Psoas muscle (tissue), 8 donors: ENCODE data around the gene ZFHX3. TPM values are rescaled to one million over a fixed set of nuclear protein-coding genes. Genes with fewer than 3 reads are reported as not detected.

Experiments used
- ATAC-seq, 4 donors: fragments of 200-7000 bp; cut with Tn5 transposase; one replicate each; pipeline ENCODE4 v1.9.1; 2020; ENCODE audit warnings: moderate library complexity in 3 of 4, mild to moderate bottlenecking in 2 of 4
- DNase-seq, 2 donors: peaks; one replicate each; pipeline ENCODE4 v3.0.0-alpha.2; 2020
- H3K27ac ChIP-seq: fragments of 200-600 bp; one replicate; pipeline ENCODE4 v1.8.0; 2022
- H3K27me3 ChIP-seq, 3 donors: fragments of 200-600 bp in 1 of 3; one replicate each; pipeline versions ENCODE4 v1.6.1 to v1.8.0; 2013 to 2022; ENCODE audit warnings: low read length in 2 of 3, mild to moderate bottlenecking in 2 of 3, moderate library complexity in 1 of 3; ENCODE audit not compliant: insufficient read depth in 3 of 3
- H3K36me3 ChIP-seq, 2 donors: fragments of 200-600 bp in 1 of 2; one replicate each; pipeline versions ENCODE4 v1.6.1 to v1.8.0; 2013 to 2022; ENCODE audit warnings: low read depth in 1 of 2, mild to moderate bottlenecking in 1 of 2, moderate library complexity in 1 of 2; ENCODE audit not compliant: insufficient read depth in 1 of 2
- H3K4me1 ChIP-seq: fragments of 200-600 bp; one replicate; pipeline ENCODE4 v1.8.0; 2022
- H3K4me3 ChIP-seq: fragments of 200-600 bp; one replicate; pipeline ENCODE4 v1.8.0; 2022; ENCODE audit warnings: mild to moderate bottlenecking
- H3K9me3 ChIP-seq: fragments of 200-600 bp; one replicate; pipeline ENCODE4 v1.8.0; 2022
- CTCF ChIP-seq: fragments of 200-600 bp; IDR thresholded peaks from one replicate; pipeline ENCODE4 v1.8.0; 2022; ENCODE audit warnings: antibody characterized with exemption
- WGBS, 3 donors: extraction: QIAGEN DNeasy Blood & Tissue Kit; methylation state at CpG; one replicate each; pipeline versions ENCODE4 v1.1.6 to v1.1.7; 2013; 5-methylcytosine and 5-hydroxymethylcytosine counted together
- intact Hi-C, 2 donors: fragments of 100-400 bp; cut with DNase I; formaldehyde crosslinking; loops; one replicate each; pipeline versions ENCODE4 v1.11.0 to v1.14.2; 2022
- polyA plus RNA-seq, 3 donors: library from polyadenylated mRNA; stranded (reverse); fragments of 200-250 nt; gene quantifications; one replicate each; pipeline ENCODE4 v1.2.3, GENCODE V29; 2013
- total RNA-seq, 4 donors: library from RNA; stranded (reverse); fragmentation: NEBNext Ultra II Directional in 2 of 4; extraction: Animal tissue kit (Norgen Biotek cat#: 25700) in 2 of 4; gene quantifications; one replicate each; pipeline versions ENCODE4 v1.2.1 to v1.2.4, GENCODE V29; 2021 to 2023
- donor health status: healthy with polysubstance abuse.
- donor health status: DM: no; HTN: no; CAD: no; lungs with moderate emphysema.
- donor health status: Bipolar disorder and iron deficiency.
- donor health status: healthy.
- donor health status: DM: yes; HTN: yes; CAD: no.
- donor health status: DM: no; HTN: no; CAD: no.
- donor health status: DM: no; HTN: no; CAD: no.
- donor health status: DM: yes; HTN: yes; CAD: no.

The ZFHX3 gene
- total and polyA plus RNA-seq, 7 donors = 3.3 to 36.9 (median 11.5) TPM

GRCh38 chr16:72938795-72939164 is 109.1 kb downstream of the ZFHX3 start:
- peak overlapping the region; percentile 41 for H3K4me3 ChIP-seq
- H3K4me1 ChIP-seq = peaks cover 63% of the 10 kb centered on the region
- 5 to 6% (median 5%) methylated on average over 7 of the region's 7 CpGs for WGBS, 3 donors
- H3K27me3 ChIP-seq = no peaks in the 10 kb centered on the region
- H3K9me3 ChIP-seq = no peaks in the 10 kb centered on the region
- ATAC-seq (peak; percentile 89 to 94 (median 92)), DNase-seq (peak; percentile 88 to 96)
- no peak for TF ChIP-seq CTCF
- peak overlapping the region; percentile 81 for H3K27ac ChIP-seq
- peaks cover 0 to under 1% of the 10 kb centered on the region in 2 donors for H3K36me3 ChIP-seq
- intact Hi-C loops = loop anchor here (2.0 to 10.0 kb wide), 5 partner anchors 36 to 256 kb away; no protein-coding TSS in a partner anchor

DNA sequence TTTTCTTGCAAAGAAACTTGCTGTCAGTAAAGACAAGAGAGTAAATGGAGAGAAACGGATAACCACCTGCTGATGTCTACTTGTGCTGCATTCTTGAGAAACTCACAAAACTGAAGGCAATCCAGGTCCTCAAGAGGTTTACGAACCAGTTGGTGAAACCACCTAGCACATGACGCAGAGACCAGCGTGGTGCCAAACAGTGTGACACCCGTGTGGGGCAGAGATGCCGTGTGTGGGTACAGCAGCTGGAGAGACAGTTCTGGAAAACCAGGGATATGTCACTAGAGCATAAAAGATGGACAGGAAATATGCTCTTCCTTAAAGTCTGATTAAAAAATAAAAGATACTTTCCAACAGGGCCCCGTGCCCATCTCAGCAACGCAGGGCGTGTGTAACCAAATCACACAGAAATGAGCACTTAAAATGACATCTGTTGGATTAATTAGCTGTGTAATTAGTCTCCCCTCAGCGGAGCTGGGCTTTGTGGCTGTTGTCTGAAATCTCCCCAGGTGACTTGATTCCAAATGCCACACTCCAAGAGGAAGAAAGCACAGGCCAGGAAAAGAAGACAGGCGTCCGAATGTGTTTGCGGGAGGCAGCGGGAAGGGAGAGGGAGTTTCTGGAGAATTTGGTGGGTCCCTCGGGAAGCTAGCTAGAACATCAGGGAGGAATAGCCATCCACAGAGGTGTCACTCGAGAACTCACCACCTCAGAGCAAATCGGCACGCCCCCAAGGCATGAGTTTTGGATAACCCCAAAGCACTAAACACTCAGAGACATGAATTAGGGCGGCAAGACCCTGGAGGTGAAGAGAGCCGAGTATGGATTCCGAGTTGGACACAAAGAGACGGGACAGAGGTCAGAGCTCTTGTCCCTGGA is 109.8 kb downstream of the ZFHX3 start:
- DNase-seq (peak; percentile 53 to 77), ATAC-seq (peak in 2 of 4 donors; percentile 4 to 22)
- Histone ChIP-seq H3K27me3 (no peaks in the 10 kb centered on the region), H3K27ac (peak overlapping the region; percentile 81), H3K4me3 (peak overlapping the region; percentile 41), H3K9me3 (no peaks in the 10 kb centered on the region), H3K4me1 (peaks cover 63% of the 10 kb centered on the region), H3K36me3 (no peaks in the 10 kb centered on the region)
- no peak for TF ChIP-seq CTCF
- WGBS, 3 donors = 36 to 51% (median 37%) methylated on average over 22 of the region's 22 CpGs
- intact Hi-C loops = loop anchor here (2.0 to 10.0 kb wide), 5 partner anchors 36 to 257 kb away; no protein-coding TSS in a partner anchor

DNA sequence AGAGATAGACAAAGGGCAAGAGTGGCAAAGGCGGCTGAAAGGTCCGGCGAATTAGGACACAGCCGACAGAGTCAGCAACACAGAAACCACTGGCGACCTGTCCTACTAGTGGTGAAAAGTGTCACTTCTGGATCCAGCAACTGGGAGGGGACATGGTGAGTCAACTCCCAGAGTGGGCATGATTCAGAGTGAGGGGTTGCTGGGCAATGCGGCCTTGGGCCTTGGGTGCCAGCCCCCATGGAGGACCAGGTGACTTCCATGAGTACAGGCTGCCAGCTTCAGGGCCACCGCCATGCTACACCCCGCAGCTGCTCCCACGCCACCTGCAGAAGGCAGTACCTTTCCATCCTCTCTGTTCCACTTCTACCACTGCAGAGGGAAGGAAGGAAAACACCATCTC is 110.6 kb downstream of the ZFHX3 start:
- H3K27ac ChIP-seq = peak overlapping the region; percentile 81
- intact Hi-C loops = loop anchor here (5.0 to 10.0 kb wide), 4 partner anchors 35 to 257 kb away; no protein-coding TSS in a partner anchor
- no peaks in the 10 kb centered on the region for H3K27me3 ChIP-seq
- ATAC-seq (peak in 3 of 4 donors; percentile 6 to 44 (median 8)), DNase-seq (no peak)
- WGBS, 3 donors = 82 to 94% (median 84%) methylated on average over 9 of the region's 9 CpGs
- H3K36me3 ChIP-seq = no peaks in the 10 kb centered on the region
- no peak overlapping the region for H3K4me3 ChIP-seq
- peaks cover 63% of the 10 kb centered on the region for H3K4me1 ChIP-seq
- TF ChIP-seq CTCF = no peak
- H3K9me3 ChIP-seq = no peaks in the 10 kb centered on the region

DNA sequence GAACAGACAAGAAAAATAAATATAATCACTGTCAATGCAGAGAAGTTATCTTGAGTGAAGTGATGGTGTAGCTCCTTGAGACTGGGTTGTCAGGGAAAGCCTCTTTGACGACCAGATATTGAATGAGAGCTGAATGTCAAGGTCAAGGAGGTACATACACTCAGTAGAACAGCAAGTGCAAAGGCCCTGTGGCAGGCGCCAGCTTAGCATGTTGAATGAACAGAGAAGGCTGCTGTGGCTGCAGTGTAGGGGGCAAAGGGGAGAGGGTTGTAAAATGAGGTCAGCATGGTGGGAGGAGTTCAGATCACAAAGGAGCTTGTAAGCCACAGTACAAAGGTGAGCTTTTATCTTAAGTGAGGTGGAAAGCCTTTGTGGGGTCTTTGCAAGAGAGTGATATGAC is 111.5 kb downstream of the ZFHX3 start:
- Histone ChIP-seq H3K27me3 (no peaks in the 10 kb centered on the region), H3K9me3 (no peaks in the 10 kb centered on the region), H3K36me3 (no peaks in the 10 kb centered on the region), H3K27ac (no peak overlapping the region), H3K4me3 (no peak overlapping the region), H3K4me1 (peaks cover 71% of the 10 kb centered on the region)
- no peak for ATAC-seq
- 72 to 90% (median 74%) methylated on average over 2 of the region's 2 CpGs for WGBS, 3 donors
- no peak for TF ChIP-seq CTCF
- DNase-seq = no peak
- intact Hi-C loops = loop anchor here (5.0 to 10.0 kb wide), 4 partner anchors 34 to 258 kb away; no protein-coding TSS in a partner anchor
